GM23248 (cell line): Measurements from ENCODE around the gene PALM. TPM values are rescaled to one million over a fixed set of nuclear protein-coding genes. Genes with fewer than 3 reads are reported as not detected.
"Not testable (repeated sequence)": the region's sequence is repeated elsewhere in the genome, so short reads cannot be mapped to it uniquely, and the experiment has no call there.

ENCODE experiments used
- DNase-seq: peaks from one replicate; pipeline ENCODE4 v3.0.0-alpha.2; 2015
- H2AFZ ChIP-seq: fragments of 200-600 bp; sonication (generic); 2 replicates; pipeline ENCODE4 v1.6.1; 2016; ENCODE audit warnings: antibody characterized with exemption
- H3F3A ChIP-seq: fragments of 200-600 bp; sonication (generic); 2 replicates; pipeline ENCODE4 v1.6.1; 2016; ENCODE audit warnings: mild to moderate bottlenecking, antibody characterized with exemption, mixed run types; ENCODE audit not compliant: insufficient read depth
- H3K27ac ChIP-seq: fragments of 200-600 bp; sonication (generic); 2 replicates; pipeline ENCODE4 v1.5.1; 2016; ENCODE audit warnings: mild to moderate bottlenecking
- H3K27me3 ChIP-seq: fragments of 200-600 bp; sonication (generic); replicated peaks from 2 replicates; pipeline ENCODE4 v1.6.1; 2016; ENCODE audit warnings: mild to moderate bottlenecking; ENCODE audit not compliant: insufficient read depth
- H3K36me3 ChIP-seq: fragments of 200-600 bp; sonication (generic); 2 replicates; pipeline ENCODE4 v1.6.1; 2016; ENCODE audit warnings: low read depth, mild to moderate bottlenecking
- H3K4me1 ChIP-seq: fragments of 200-600 bp; sonication (generic); 2 replicates; pipeline ENCODE4 v1.6.1; 2016; ENCODE audit warnings: mild to moderate bottlenecking; ENCODE audit not compliant: insufficient read depth
- H3K4me2 ChIP-seq: fragments of 200-600 bp; sonication (generic); one replicate; pipeline ENCODE4 v1.6.1; 2016; ENCODE audit warnings: mild to moderate bottlenecking; ENCODE audit not compliant: unreplicated experiment
- H3K4me3 ChIP-seq: fragments of 200-600 bp; sonication (generic); 2 replicates; pipeline ENCODE4 v1.5.1; 2016; ENCODE audit warnings: mild to moderate bottlenecking
- H3K79me2 ChIP-seq: fragments of 200-600 bp; sonication (generic); 2 replicates; pipeline ENCODE4 v1.6.1; 2016; ENCODE audit warnings: mild to moderate bottlenecking; ENCODE audit not compliant: insufficient read depth
- H3K9ac ChIP-seq: fragments of 200-600 bp; sonication (generic); 2 replicates; pipeline ENCODE4 v1.6.1; 2016; ENCODE audit warnings: mild to moderate bottlenecking
- H3K9me2 ChIP-seq: fragments of 200-600 bp; sonication (generic); 2 replicates; pipeline ENCODE4 v1.6.1; 2016; ENCODE audit warnings: mixed run types, mild to moderate bottlenecking, moderate library complexity; ENCODE audit not compliant: insufficient read depth
- H3K9me3 ChIP-seq: fragments of 200-600 bp; sonication (generic); one replicate; pipeline ENCODE4 v1.6.1; 2017; ENCODE audit warnings: low read depth
- H4K20me1 ChIP-seq: fragments of 200-600 bp; sonication (generic); 2 replicates; pipeline ENCODE4 v1.6.0; 2016; ENCODE audit not compliant: insufficient read depth
- EZH2 ChIP-seq: fragments of 200-600 bp; sonication (generic); IDR thresholded peaks from 2 replicates; pipeline ENCODE4 v1.6.1; 2018; ENCODE audit warnings: antibody characterized with exemption, mild to moderate bottlenecking; ENCODE audit not compliant: insufficient read depth, poor library complexity, severe bottlenecking
- EZH2phosphoT487 ChIP-seq: fragments of 200-600 bp; sonication (generic); IDR thresholded peaks from 2 replicates; pipeline ENCODE4 v1.6.1; 2018; ENCODE audit warnings: antibody characterized with exemption, moderate library complexity, mild to moderate bottlenecking, low read depth; ENCODE audit not compliant: insufficient read depth
- WGBS, 2 experiments: methylation state at CpG; one replicate each; pipeline ENCODE4 v1.1.6; 2015 to 2017; ENCODE audit warnings: low lambda C conversion rate in 2 of 2, low coverage in 1 of 2; ENCODE audit errors: missing lambda C conversion rate in 2 of 2; 5-methylcytosine and 5-hydroxymethylcytosine counted together
- in situ Hi-C: fragments of 300-500 bp; cut with MboI; formaldehyde crosslinking; loops from 2 replicates; pipeline ENCODE4 v1.15.0; 2020
- polyA plus RNA-seq: library from polyadenylated mRNA; unstranded; fragments of >200 nt; fragmentation: Nextera tagmentation; extraction: Ambion mirVana; gene quantifications from 2 replicates; pipeline ENCODE4 v1.2.1, GENCODE V29; 2016
- total RNA-seq: library from RNA; depleted of rRNA; stranded (reverse); fragments of >200 nt; shearing (Covaris generic); gene quantifications from 2 replicates; pipeline ENCODE4 v1.2.3, GENCODE V29; 2014

The PALM gene
- total and polyA plus RNA-seq, 2 experiments from 2014 or later: 0.36 to 2.7 TPM

GRCh38 chr19:726993-727956 is 18.5 kb downstream of the PALM start:
- Histone ChIP-seq H2AFZ (no peak overlapping the region), H3K4me2 (no peak overlapping the region), H3K9ac (no peak overlapping the region), H4K20me1 (no peaks in the 10 kb centered on the region), H3K27me3 (no peaks in the 10 kb centered on the region), H3K27ac (no peak overlapping the region), H3K9me3 (no peaks in the 10 kb centered on the region), H3K79me2 (no peaks in the 10 kb centered on the region), H3F3A (no peaks in the 10 kb centered on the region), H3K9me2 (no peaks in the 10 kb centered on the region), H3K4me3 (no peak overlapping the region), H3K4me1 (no peaks in the 10 kb centered on the region), H3K36me3 (no peaks in the 10 kb centered on the region)
- in situ Hi-C loops: no loop called here
- 69 to 71% methylated on average over 15 to 43 of the region's 43 CpGs for WGBS, 2 experiments
- DNase-seq: no peak
- TF ChIP-seq EZH2 (no peak), EZH2phosphoT487 (no peak)

GRCh38 chr19:728011-728410 is 19.3 kb downstream of the PALM start:
- no peaks in the 10 kb centered on the region for H3K4me1 ChIP-seq
- no peaks in the 10 kb centered on the region for H3K79me2 ChIP-seq

DNA sequence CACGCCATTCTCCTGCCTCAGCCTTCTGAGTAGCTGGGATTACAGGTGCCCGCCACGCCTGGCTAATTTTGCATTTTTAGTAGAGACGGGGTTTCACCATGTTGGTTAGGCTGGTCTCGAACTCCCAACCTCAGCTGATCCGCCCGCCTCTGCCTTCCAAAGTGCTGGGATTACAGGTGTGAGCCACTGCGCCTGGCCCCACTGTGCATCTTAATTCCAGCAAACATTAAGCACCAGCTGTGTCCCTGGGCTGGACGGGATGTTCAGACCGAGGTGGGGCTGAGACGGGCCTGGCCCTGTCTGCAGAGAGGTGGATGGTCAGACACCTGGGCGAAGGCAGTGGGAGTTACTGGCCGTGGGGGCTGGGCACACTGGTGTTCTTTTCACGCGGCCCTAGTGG is 20.8 kb downstream of the PALM start:
- H3K4me3 ChIP-seq, H3K9me3 ChIP-seq, H2AFZ ChIP-seq, H3K27me3 ChIP-seq, DNase-seq, H4K20me1 ChIP-seq, H3F3A ChIP-seq, H3K27ac ChIP-seq, H3K79me2 ChIP-seq, H3K4me2 ChIP-seq, H3K36me3 ChIP-seq, H3K9ac ChIP-seq, in situ Hi-C loops, H3K9me2 ChIP-seq, H3K4me1 ChIP-seq: not testable (repeated sequence)
- 88% methylated on average over 15 of the region's 15 CpGs for WGBS, 2 experiments

More at GRCh38 chr19:728011-728410, 19.3 kb downstream of the PALM start:
- in situ Hi-C loops: no loop called here
- TF ChIP-seq EZH2phosphoT487: no peak
- TF ChIP-seq EZH2: no peak
- Histone ChIP-seq H3K27ac (no peak overlapping the region), H3F3A (no peaks in the 10 kb centered on the region), H2AFZ (no peak overlapping the region), H3K4me2 (no peak overlapping the region), H3K36me3 (no peaks in the 10 kb centered on the region), H3K9me3 (no peaks in the 10 kb centered on the region), H3K27me3 (no peaks in the 10 kb centered on the region), H4K20me1 (no peaks in the 10 kb centered on the region), H3K9ac (no peak overlapping the region), H3K4me3 (no peak overlapping the region), H3K9me2 (no peaks in the 10 kb centered on the region)
- no peak for DNase-seq
- 79 to 82% methylated on average over 15 to 26 of the region's 26 CpGs for WGBS, 2 experiments

- no peak overlapping the region for H2AFZ ChIP-seq
- H3K9me2 ChIP-seq: no peaks in the 10 kb centered on the region
- H3K27ac ChIP-seq: no peak overlapping the region
- TF ChIP-seq EZH2 (no peak), EZH2phosphoT487 (no peak)
- in situ Hi-C loops: no loop called here
- H4K20me1 ChIP-seq: no peaks in the 10 kb centered on the region
- H3K4me3 ChIP-seq: no peak overlapping the region
- H3K79me2 ChIP-seq: no peaks in the 10 kb centered on the region
- no peaks in the 10 kb centered on the region for H3K27me3 ChIP-seq
- H3K36me3 ChIP-seq: no peaks in the 10 kb centered on the region
- no peak overlapping the region for H3K9ac ChIP-seq
- no peak for DNase-seq
- no peaks in the 10 kb centered on the region for H3F3A ChIP-seq
- H3K4me1 ChIP-seq: no peaks in the 10 kb centered on the region
- 62 to 73% methylated on average over 14 of the region's 14 CpGs for WGBS, 2 experiments
- no peaks in the 10 kb centered on the region for H3K9me3 ChIP-seq
- H3K4me2 ChIP-seq: no peak overlapping the region
Measured at GRCh38 chr19:729965-730668, 21.4 kb downstream of the PALM start.
